Measurements from ENCODE around the gene TTC29.

- no peak for TF ChIP-seq CTCF (IDR thresholded peaks at IDR 0.05; ENCODE audit: low read length)
- TF ChIP-seq EZH2phosphoT487 (IDR thresholded peaks at IDR 0.05; ENCODE audit: low read length) = no peak
- no peak for TF ChIP-seq EZH2 (optimal IDR thresholded peaks at IDR 0.05; ENCODE audit: low read depth, low read length)
These were observed 93.3 kb downstream of the TTC29 start for GRCh38 chr4:146852360-146852759.

Measured in MM.1S (cell line).